Bronchial epithelial cell (primary cell): ENCODE results near the gene CEP152. TPM values are rescaled to one million over a fixed set of nuclear protein-coding genes. Genes with fewer than 3 reads are reported as not detected.
A peak's percentile ranks its signal among the peaks of the same experiment; 100 is the strongest.
"Not testable (repeated sequence)": the region's sequence is repeated elsewhere in the genome, so short reads cannot be mapped to it uniquely, and the experiment has no call there.

ENCODE experiments used
- DNase-seq: peaks from one replicate; pipeline ENCODE4 v3.0.0-alpha.2; 2010; ENCODE audit warnings: low read depth
- FAIRE-seq: peaks from 2 replicates; lab custom pipeline; 2011; peaks lifted over from hg19 to GRCh38; lab: Jason Lieb, UNC
- H3K27me3 ChIP-seq: 2 replicates; pipeline ENCODE4 v1.5.1; 2011; ENCODE audit warnings: low read length; ENCODE audit not compliant: control insufficient read depth, insufficient read depth
- H3K36me3 ChIP-seq: 2 replicates; pipeline ENCODE4 v1.5.1; 2011; ENCODE audit warnings: low read length; ENCODE audit not compliant: control insufficient read depth, insufficient read depth
- H3K4me3 ChIP-seq: 2 replicates; pipeline ENCODE4 v1.5.1; 2011; ENCODE audit warnings: mild to moderate bottlenecking, low read depth, low read length, control low read depth
- total RNA-seq: library from RNA; depleted of rRNA; stranded (reverse); fragments of >200 nt; gene quantifications from 2 replicates; pipeline ENCODE4 v1.2.1, GENCODE V29; 2014
- TF ChIP-seq, protein P1 (sequence below): IDR thresholded peaks from 2 replicates; pipeline ENCODE4 v1.5.1; 2011; ENCODE audit warnings: mild to moderate bottlenecking, moderate library complexity, low read length, control low read depth, inconsistent platforms; ENCODE audit not compliant: insufficient read depth, severe bottlenecking

The CEP152 gene
- total RNA-seq, 1 donor from 2014 or later, result 4.5 TPM

DNA sequence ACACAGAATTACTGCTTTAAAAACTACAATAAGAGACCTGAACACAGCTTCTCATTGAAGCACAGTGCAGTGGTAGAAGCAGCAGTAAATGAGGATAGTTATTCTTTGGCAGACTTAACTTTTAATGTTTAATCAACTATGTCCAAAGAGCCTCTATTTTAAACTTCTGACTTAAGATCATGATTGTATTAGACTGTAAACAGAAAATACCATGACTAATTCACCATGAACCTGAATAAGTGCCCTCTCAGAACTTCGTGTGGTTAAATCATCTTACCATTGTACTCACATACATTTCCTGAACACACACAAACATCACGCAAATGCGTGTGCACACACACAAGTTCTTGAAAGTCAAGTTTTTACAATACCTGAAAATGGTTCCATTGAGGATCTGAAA lies 13.9 kb downstream of the CEP152 start:
- Histone ChIP-seq H3K27me3 (no peaks in the 10 kb centered on the region), H3K36me3 (no peaks in the 10 kb centered on the region), H3K4me3 (no peak overlapping the region)
- TF ChIP-seq, protein P1, sequence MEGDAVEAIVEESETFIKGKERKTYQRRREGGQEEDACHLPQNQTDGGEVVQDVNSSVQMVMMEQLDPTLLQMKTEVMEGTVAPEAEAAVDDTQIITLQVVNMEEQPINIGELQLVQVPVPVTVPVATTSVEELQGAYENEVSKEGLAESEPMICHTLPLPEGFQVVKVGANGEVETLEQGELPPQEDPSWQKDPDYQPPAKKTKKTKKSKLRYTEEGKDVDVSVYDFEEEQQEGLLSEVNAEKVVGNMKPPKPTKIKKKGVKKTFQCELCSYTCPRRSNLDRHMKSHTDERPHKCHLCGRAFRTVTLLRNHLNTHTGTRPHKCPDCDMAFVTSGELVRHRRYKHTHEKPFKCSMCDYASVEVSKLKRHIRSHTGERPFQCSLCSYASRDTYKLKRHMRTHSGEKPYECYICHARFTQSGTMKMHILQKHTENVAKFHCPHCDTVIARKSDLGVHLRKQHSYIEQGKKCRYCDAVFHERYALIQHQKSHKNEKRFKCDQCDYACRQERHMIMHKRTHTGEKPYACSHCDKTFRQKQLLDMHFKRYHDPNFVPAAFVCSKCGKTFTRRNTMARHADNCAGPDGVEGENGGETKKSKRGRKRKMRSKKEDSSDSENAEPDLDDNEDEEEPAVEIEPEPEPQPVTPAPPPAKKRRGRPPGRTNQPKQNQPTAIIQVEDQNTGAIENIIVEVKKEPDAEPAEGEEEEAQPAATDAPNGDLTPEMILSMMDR, result no peak
- peak; percentile 88 for DNase-seq
- FAIRE-seq, result no peak

DNA sequence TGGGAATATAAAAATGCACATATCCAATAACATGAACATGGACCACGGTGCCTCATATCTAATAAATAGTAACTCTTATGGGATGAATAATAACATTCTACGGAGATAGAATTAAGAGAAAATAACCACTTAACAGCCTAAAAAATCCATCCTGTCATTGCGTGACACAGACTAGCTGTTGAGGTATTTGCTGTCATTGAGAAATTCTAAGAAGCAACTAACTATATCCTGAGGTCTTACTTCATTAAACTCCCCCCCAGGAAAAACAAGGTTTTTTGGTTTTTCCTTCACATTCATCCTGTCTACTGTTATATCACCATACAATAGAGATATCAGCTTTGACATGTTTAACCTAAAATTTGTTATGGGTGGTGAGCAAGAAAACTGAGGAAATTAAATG lies 14.3 kb downstream of the CEP152 start:
- Histone ChIP-seq H3K4me3 (no peak overlapping the region), H3K36me3 (no peaks in the 10 kb centered on the region), H3K27me3 (no peaks in the 10 kb centered on the region)
- FAIRE-seq (no peak), DNase-seq (no peak)
- TF ChIP-seq, protein P1, result no peak

DNA sequence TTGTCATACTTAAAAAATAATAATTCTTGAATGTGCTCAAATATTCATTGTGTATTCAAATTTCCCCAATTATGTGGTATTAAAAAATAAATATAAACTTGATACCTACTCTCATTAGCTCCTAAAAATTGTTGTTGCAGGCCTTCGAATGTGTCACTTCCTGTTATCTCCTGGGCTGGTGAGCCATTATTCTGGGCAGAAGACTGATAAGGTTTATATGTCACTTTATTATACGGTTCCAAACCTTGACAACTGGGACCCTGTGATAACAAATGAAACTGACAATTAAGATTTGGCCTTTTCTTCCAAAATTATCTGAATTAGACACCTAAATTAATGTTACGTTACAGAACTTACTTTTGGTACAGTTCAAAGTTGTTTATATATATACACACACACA lies 15.0 kb downstream of the CEP152 start:
- H3K36me3 ChIP-seq, result no peaks in the 10 kb centered on the region
- TF ChIP-seq, protein P1, result no peak

DNA sequence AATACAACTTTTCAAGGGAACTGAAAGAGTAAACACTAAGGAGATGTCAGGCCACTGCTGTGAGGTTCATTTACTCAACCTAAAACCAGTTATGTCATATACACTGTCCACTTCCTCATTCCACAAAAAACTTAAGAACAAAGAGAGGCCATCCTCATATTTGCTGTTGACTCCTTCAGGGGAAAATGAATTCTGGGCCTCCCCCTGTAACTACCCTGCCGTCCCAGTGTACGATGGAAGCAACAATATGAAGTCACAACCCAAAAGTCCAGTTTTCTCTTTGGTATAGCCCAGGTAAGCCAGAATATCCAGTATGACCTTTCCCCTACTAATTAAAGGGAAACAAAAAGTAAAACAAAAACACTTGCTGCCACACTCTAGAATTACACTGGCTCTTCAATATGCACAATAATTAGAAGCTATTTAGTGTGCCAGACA lies 16.2 kb downstream of the CEP152 start:
- DNase-seq (peak; percentile 49), FAIRE-seq (no peak)
- no peaks in the 10 kb centered on the region for H3K27me3 ChIP-seq
- H3K36me3 ChIP-seq, result no peaks in the 10 kb centered on the region
- H3K4me3 ChIP-seq, result no peak overlapping the region
- TF ChIP-seq, protein P1, result no peak

More for the DNA sequence above, 15.0 kb downstream of the CEP152 start:
- Histone ChIP-seq H3K27me3 (no peaks in the 10 kb centered on the region), H3K4me3 (no peak overlapping the region)
- no peak for FAIRE-seq
- DNase-seq, result no peak

DNA sequence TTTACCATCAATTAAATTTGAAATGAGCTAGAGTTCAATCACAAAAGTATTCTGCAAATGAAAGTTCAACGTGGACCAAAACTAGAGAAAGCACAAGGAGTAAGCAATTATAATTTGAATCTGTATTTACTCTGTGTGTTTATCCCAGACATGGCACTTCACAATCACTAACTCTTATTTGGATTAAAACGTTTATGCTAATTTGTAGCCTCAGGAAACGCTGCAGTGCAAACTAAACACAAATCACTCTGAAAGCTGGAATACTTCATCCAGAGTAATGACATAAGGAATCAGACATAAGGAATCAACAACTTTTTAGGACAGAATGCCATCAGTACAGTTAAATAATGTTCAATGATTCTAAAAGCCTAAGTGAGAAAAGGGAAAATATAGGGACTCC lies 18.5 kb downstream of the CEP152 start:
- TF ChIP-seq, protein P1, result no peak
- no peaks in the 10 kb centered on the region for H3K36me3 ChIP-seq
- H3K4me3 ChIP-seq, result no peak overlapping the region
- FAIRE-seq (no peak), DNase-seq (no peak)
- no peaks in the 10 kb centered on the region for H3K27me3 ChIP-seq

DNA sequence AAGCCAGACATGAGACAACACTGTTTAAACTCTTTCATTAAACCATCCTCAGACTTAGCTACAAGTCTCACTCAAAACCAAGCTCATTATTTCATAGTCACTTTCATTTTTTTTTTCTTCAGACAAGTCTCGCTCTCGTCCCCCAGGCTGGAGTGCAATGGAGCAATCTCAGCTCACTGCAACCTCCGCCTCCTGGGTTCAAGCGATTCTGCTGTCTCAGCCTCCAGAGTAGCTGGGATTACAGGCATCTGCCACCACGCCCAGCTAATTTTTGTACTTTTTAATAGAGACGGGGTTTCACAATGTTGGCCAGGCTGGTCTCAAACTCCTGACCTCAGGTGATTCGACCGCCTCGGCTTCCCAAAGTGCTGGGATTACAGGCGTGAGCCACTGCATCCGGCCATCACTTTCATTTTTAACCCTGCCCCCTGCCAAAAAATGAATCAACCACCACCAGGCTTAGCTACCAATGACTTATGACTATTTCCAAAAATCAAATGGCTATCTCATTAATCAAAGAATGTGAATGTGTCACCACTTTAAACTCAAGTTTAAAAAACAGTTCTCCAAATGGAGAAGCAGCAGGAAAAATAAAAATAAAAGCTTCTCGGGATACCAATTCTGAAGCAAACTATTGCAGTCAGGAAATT lies 20.3 kb downstream of the CEP152 start:
- not testable (repeated sequence) for DNase-seq, H3K27me3 ChIP-seq, FAIRE-seq, H3K4me3 ChIP-seq, H3K36me3 ChIP-seq
